T-helper 2 cell treated with Interferon-gamma antibody and Interleukin-4, amounts not matched to agents 5 μg/mL and 100 μg/mL, for 36 hours (primary cell): Measurements from ENCODE around the gene CCNC.
A peak's percentile ranks its signal among the peaks of the same experiment; 100 is the strongest.

Experiments used
- DNase-seq: peaks from one replicate; pipeline ENCODE4 v3.0.0; 2021; ENCODE audit warnings: low spot score
- H3K27ac Mint-ChIP-seq: one replicate; pipeline ENCODE4 v1.8.0; 2021; ENCODE audit warnings: mild to moderate bottlenecking, mixed read lengths
- H3K27me3 Mint-ChIP-seq: one replicate; pipeline ENCODE4 v1.8.0; 2021; ENCODE audit warnings: low read depth, mixed read lengths
- H3K36me3 Mint-ChIP-seq: one replicate; pipeline ENCODE4 v1.8.0; 2021; ENCODE audit warnings: low read depth, mixed read lengths
- H3K4me1 Mint-ChIP-seq: one replicate; pipeline ENCODE4 v1.8.0; 2021; ENCODE audit warnings: low read depth, mixed read lengths
- H3K4me3 Mint-ChIP-seq: one replicate; pipeline ENCODE4 v1.8.0; 2022; ENCODE audit warnings: mild to moderate bottlenecking, moderate library complexity, mixed read lengths
- H3K9me3 Mint-ChIP-seq: one replicate; pipeline ENCODE4 v1.8.0; 2021; ENCODE audit warnings: mixed read lengths

The CCNC gene

GRCh38 chr6:99589907-99590493, 21.5 kb upstream of the CCNC start:
- Mint-ChIP-seq H3K27ac (no peak overlapping the region), H3K4me3 (peak overlapping the region; percentile 69), H3K4me1 (peaks cover 21% of the 10 kb centered on the region), H3K36me3 (no peaks in the 10 kb centered on the region), H3K9me3 (no peaks in the 10 kb centered on the region), H3K27me3 (peaks cover 83% of the 10 kb centered on the region)
- no peak for DNase-seq

- Mint-ChIP-seq H3K27ac (no peak overlapping the region), H3K4me1 (peaks cover 21% of the 10 kb centered on the region), H3K27me3 (peaks cover 84% of the 10 kb centered on the region), H3K4me3 (peak overlapping the region; percentile 80), H3K9me3 (no peaks in the 10 kb centered on the region), H3K36me3 (no peaks in the 10 kb centered on the region)
- no peak for DNase-seq
Measured at GRCh38 chr6:99589290-99589672, 20.8 kb upstream of the CCNC start.

- Mint-ChIP-seq H3K27me3 (peaks cover 83% of the 10 kb centered on the region), H3K9me3 (no peaks in the 10 kb centered on the region), H3K4me3 (peak overlapping the region; percentile 80), H3K4me1 (peaks cover 21% of the 10 kb centered on the region), H3K27ac (no peak overlapping the region), H3K36me3 (no peaks in the 10 kb centered on the region)
- peak; percentile 63 for DNase-seq
Measured at GRCh38 chr6:99588618-99589289, 20.3 kb upstream of the CCNC start.

- H3K9me3 Mint-ChIP-seq, result no peaks in the 10 kb centered on the region
- no peak for DNase-seq
- no peaks in the 10 kb centered on the region for H3K36me3 Mint-ChIP-seq
- H3K27ac Mint-ChIP-seq, result no peak overlapping the region
- H3K4me1 Mint-ChIP-seq, result peaks cover 21% of the 10 kb centered on the region
- H3K27me3 Mint-ChIP-seq, result peaks cover 82% of the 10 kb centered on the region
- no peak overlapping the region for H3K4me3 Mint-ChIP-seq
Measured at GRCh38 chr6:99587792-99588191, 19.3 kb upstream of the CCNC start.

- no peak for DNase-seq
- Mint-ChIP-seq H3K27ac (no peak overlapping the region), H3K27me3 (peaks cover 51% of the 10 kb centered on the region), H3K4me3 (no peak overlapping the region), H3K36me3 (no peaks in the 10 kb centered on the region), H3K4me1 (peaks cover 8% of the 10 kb centered on the region), H3K9me3 (no peaks in the 10 kb centered on the region)
Measured at GRCh38 chr6:99579781-99580180, 11.3 kb upstream of the CCNC start.

GRCh38 chr6:99575544-99576227, 7.2 kb upstream of the CCNC start:
- H3K27me3 Mint-ChIP-seq, result peaks cover 41% of the 10 kb centered on the region
- no peak for DNase-seq
- no peak overlapping the region for H3K4me3 Mint-ChIP-seq
- H3K9me3 Mint-ChIP-seq, result no peaks in the 10 kb centered on the region
- no peaks in the 10 kb centered on the region for H3K36me3 Mint-ChIP-seq
- H3K27ac Mint-ChIP-seq, result no peak overlapping the region
- H3K4me1 Mint-ChIP-seq, result peaks cover 8% of the 10 kb centered on the region

GRCh38 chr6:99573980-99574617, 5.6 kb upstream of the CCNC start:
- no peaks in the 10 kb centered on the region for H3K9me3 Mint-ChIP-seq
- H3K27me3 Mint-ChIP-seq, result peaks cover 31% of the 10 kb centered on the region
- H3K36me3 Mint-ChIP-seq, result no peaks in the 10 kb centered on the region
- no peak overlapping the region for H3K4me3 Mint-ChIP-seq
- peaks cover 8% of the 10 kb centered on the region for H3K4me1 Mint-ChIP-seq
- H3K27ac Mint-ChIP-seq, result no peak overlapping the region
- no peak for DNase-seq

- DNase-seq, result no peak
- Mint-ChIP-seq H3K36me3 (peaks cover 24% of the 10 kb centered on the region), H3K4me3 (no peak overlapping the region), H3K9me3 (no peaks in the 10 kb centered on the region), H3K27ac (no peak overlapping the region), H3K27me3 (no peaks in the 10 kb centered on the region), H3K4me1 (peaks cover 19% of the 10 kb centered on the region)
Measured at GRCh38 chr6:99563056-99563723, 5.3 kb downstream of the CCNC start.

- no peak for DNase-seq
- H3K9me3 Mint-ChIP-seq, result no peaks in the 10 kb centered on the region
- no peaks in the 10 kb centered on the region for H3K27me3 Mint-ChIP-seq
- peaks cover 34% of the 10 kb centered on the region for H3K36me3 Mint-ChIP-seq
- no peak overlapping the region for H3K27ac Mint-ChIP-seq
- no peak overlapping the region for H3K4me3 Mint-ChIP-seq
- peaks cover 7% of the 10 kb centered on the region for H3K4me1 Mint-ChIP-seq
Measured at GRCh38 chr6:99560668-99561067, 7.8 kb downstream of the CCNC start.

GRCh38 chr6:99559057-99559456, 9.4 kb downstream of the CCNC start:
- no peak for DNase-seq
- Mint-ChIP-seq H3K4me1 (peaks cover 5% of the 10 kb centered on the region), H3K27ac (no peak overlapping the region), H3K4me3 (no peak overlapping the region), H3K36me3 (peaks cover 43% of the 10 kb centered on the region), H3K27me3 (no peaks in the 10 kb centered on the region), H3K9me3 (no peaks in the 10 kb centered on the region)

- H3K4me1 Mint-ChIP-seq, result no peaks in the 10 kb centered on the region
- H3K36me3 Mint-ChIP-seq, result peaks cover 38% of the 10 kb centered on the region
Measured at GRCh38 chr6:99553888-99554287, 14.6 kb downstream of the CCNC start.

GRCh38 chr6:99550046-99550748, 18.3 kb downstream of the CCNC start:
- H3K36me3 Mint-ChIP-seq, result peaks cover 44% of the 10 kb centered on the region
- no peaks in the 10 kb centered on the region for H3K9me3 Mint-ChIP-seq
- no peak overlapping the region for H3K27ac Mint-ChIP-seq
- no peak for DNase-seq
- H3K27me3 Mint-ChIP-seq, result no peaks in the 10 kb centered on the region
- no peaks in the 10 kb centered on the region for H3K4me1 Mint-ChIP-seq
- H3K4me3 Mint-ChIP-seq, result no peak overlapping the region

More at GRCh38 chr6:99553888-99554287, 14.6 kb downstream of the CCNC start:
- Mint-ChIP-seq H3K27me3 (no peaks in the 10 kb centered on the region), H3K9me3 (no peaks in the 10 kb centered on the region), H3K4me3 (no peak overlapping the region), H3K27ac (no peak overlapping the region)
- no peak for DNase-seq

- Mint-ChIP-seq H3K4me1 (peaks cover 1% of the 10 kb centered on the region), H3K4me3 (no peak overlapping the region), H3K27me3 (no peaks in the 10 kb centered on the region), H3K36me3 (peaks cover 41% of the 10 kb centered on the region), H3K27ac (no peak overlapping the region), H3K9me3 (no peaks in the 10 kb centered on the region)
- DNase-seq, result no peak
Measured at GRCh38 chr6:99548706-99549105, 19.8 kb downstream of the CCNC start.
